Activated CD8-positive, alpha-beta T cell treated with anti-CD3 and anti-CD28 coated beads, Interleukin-2, amount 10 ng/mL, durations not matched to agents 7 days and 5 days (primary cell): ENCODE data around the gene ARSI. TPM values are rescaled to one million over a fixed set of nuclear protein-coding genes. Genes with fewer than 3 reads are reported as not detected.

Experiments
- ATAC-seq: fragments of 150-1000 bp; cut with Tn5 transposase; one replicate; pipeline ENCODE4 v1.10.0; 2021; ENCODE audit warnings: moderate library complexity
- CTCF ChIA-PET: fragments of 350-600 bp; sonication (Branson Sonifier 250); formaldehyde crosslinking; loops from one replicate; lab custom pipeline; 2021; ENCODE audit warnings: antibody characterized with exemption; lab: Charles Lee
- POLR2A ChIA-PET: fragments of 350-600 bp; sonication (Branson Sonifier 250); formaldehyde crosslinking; loops from one replicate; lab custom pipeline; 2021; ENCODE audit warnings: antibody characterized with exemption; lab: Charles Lee
- DNase-seq: peaks from one replicate; pipeline ENCODE4 v3.0.0-alpha.2; 2020
- H3K27ac Mint-ChIP-seq: one replicate; pipeline ENCODE4 v1.8.0; 2021; ENCODE audit warnings: mild to moderate bottlenecking, mixed read lengths
- H3K27me3 Mint-ChIP-seq: one replicate; pipeline ENCODE4 v1.8.0; 2021; ENCODE audit warnings: low read depth, mixed read lengths
- H3K36me3 Mint-ChIP-seq: one replicate; pipeline ENCODE4 v1.8.0; 2021; ENCODE audit warnings: low read depth, mixed read lengths
- H3K4me1 Mint-ChIP-seq: one replicate; pipeline ENCODE4 v1.8.0; 2021; ENCODE audit warnings: low read depth, mixed read lengths
- H3K4me3 Mint-ChIP-seq: one replicate; pipeline ENCODE4 v1.8.0; 2021; ENCODE audit warnings: mild to moderate bottlenecking, mixed read lengths
- H3K9me3 Mint-ChIP-seq: one replicate; pipeline ENCODE4 v1.8.0; 2022; ENCODE audit warnings: mixed read lengths; ENCODE audit not compliant: insufficient read depth
- total RNA-seq, 2 experiments: library from RNA; stranded (reverse); gene quantifications; one replicate each; pipeline ENCODE4 v1.2.3, GENCODE V29; 2021

ARSI gene
- total RNA-seq, 2 experiments from 2014 or later, result not detected

DNA sequence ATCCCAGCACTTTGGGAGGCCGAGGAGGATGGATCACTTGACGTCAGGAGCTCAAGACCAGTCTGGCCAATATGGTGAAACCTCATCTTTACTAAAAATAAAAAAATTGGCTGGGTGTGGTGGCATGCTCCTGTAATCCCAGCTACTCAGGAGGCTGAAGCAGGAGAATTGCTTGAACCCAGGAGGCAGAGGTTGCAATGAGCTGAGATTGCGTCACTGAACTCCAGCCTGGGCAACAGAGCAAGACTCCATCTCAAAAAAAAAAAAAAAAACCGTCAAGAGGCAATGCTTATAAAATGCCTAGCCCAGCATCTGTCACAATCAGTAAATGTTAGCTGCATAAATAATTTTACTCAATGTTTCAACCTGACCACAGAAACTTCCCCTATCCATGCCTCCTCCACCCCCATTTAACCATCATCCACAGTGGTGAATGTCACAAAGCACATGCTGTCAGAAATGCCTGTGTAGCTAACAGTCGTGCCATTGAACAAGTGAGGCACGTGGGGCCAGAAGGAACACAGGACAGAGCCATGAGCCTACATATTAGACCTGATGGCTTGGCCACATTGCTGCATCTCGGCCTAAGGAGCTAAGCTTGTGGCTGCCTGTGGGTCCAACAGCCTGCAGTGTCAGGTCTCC lies 38.0 kb upstream of the ARSI start:
- no peaks in the 10 kb centered on the region for H3K9me3 Mint-ChIP-seq
- no peak for DNase-seq
- no peak overlapping the region for H3K27ac Mint-ChIP-seq
- H3K27me3 Mint-ChIP-seq, result peaks cover 6% of the 10 kb centered on the region
- ChIA-PET CTCF (no interaction called here), POLR2A (no interaction called here)
- no peak for ATAC-seq
- H3K4me1 Mint-ChIP-seq, result peaks cover 25% of the 10 kb centered on the region
- no peaks in the 10 kb centered on the region for H3K36me3 Mint-ChIP-seq
- H3K4me3 Mint-ChIP-seq, result no peak overlapping the region

- no peaks in the 10 kb centered on the region for H3K36me3 Mint-ChIP-seq
- H3K4me1 Mint-ChIP-seq, result peaks cover 25% of the 10 kb centered on the region
- no peak overlapping the region for H3K27ac Mint-ChIP-seq
- POLR2A ChIA-PET, result no interaction called here
- CTCF ChIA-PET, result interaction anchor here (1.3 kb wide), 1 partner anchor 10 kb away, joined by 5 read pairs; no protein-coding TSS in a partner anchor
- ATAC-seq (no peak), DNase-seq (no peak)
- no peaks in the 10 kb centered on the region for H3K9me3 Mint-ChIP-seq
- peaks cover 11% of the 10 kb centered on the region for H3K27me3 Mint-ChIP-seq
- no peak overlapping the region for H3K4me3 Mint-ChIP-seq
These were observed 37.1 kb upstream of the ARSI start for GRCh38 chr5:150339841-150340240.

- H3K4me3 Mint-ChIP-seq, result no peak overlapping the region
- H3K27me3 Mint-ChIP-seq, result peaks cover 10% of the 10 kb centered on the region
- H3K9me3 Mint-ChIP-seq, result no peaks in the 10 kb centered on the region
- no peak for ATAC-seq
- no peak for DNase-seq
- no peaks in the 10 kb centered on the region for H3K36me3 Mint-ChIP-seq
- ChIA-PET POLR2A (no interaction called here), CTCF (interaction anchor here (1.3 kb wide), 1 partner anchor 10 kb away, joined by 5 read pairs; no protein-coding TSS in a partner anchor)
- peaks cover 25% of the 10 kb centered on the region for H3K4me1 Mint-ChIP-seq
- no peak overlapping the region for H3K27ac Mint-ChIP-seq
These were observed 36.5 kb upstream of the ARSI start for GRCh38 chr5:150339165-150339564.

DNA sequence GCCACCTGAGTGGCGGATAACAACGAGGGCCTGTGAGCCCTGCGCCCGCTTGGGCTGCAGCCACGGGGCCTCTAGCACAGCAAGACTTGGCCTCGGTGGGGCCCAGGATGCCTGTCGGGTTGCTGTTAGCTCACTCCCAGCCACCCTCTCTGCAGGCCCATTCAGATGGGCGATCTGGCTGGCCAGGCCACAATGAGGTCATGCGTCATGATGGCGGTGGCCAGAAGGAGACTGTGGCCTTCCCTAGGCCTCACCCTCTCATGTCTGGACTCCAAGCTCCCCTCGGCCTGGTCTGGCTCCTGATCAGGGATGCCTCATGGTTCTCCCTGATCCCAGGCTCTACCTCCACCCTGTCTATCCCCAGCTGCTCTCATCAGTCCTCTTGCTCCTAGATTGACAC lies 35.8 kb upstream of the ARSI start:
- no peaks in the 10 kb centered on the region for H3K36me3 Mint-ChIP-seq

DNA sequence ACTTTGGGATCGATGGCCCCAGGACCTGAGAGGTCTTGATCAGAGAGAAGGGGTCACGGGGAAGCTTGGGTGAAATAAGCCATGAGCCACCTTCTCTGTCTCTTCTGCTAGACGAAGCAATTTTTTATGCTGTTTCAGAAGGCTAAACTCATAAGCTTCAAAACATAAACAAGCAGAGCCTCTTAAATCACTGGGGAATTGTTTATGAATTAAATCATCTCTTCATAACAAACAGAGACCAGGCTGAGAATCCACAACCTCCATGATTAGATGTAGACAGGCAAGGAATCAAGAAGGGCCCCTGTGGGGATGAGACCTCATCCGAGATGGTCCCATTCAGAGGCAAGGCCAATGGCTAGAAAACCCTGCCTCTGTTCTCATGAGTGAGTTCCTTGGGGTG lies 33.1 kb upstream of the ARSI start:
- no peak overlapping the region for H3K4me3 Mint-ChIP-seq
- CTCF ChIA-PET, result interaction anchor here (1.7 kb wide), 1 partner anchor 15 kb away, joined by 6 read pairs; no protein-coding TSS in a partner anchor
- POLR2A ChIA-PET, result no interaction called here
- ATAC-seq (no peak), DNase-seq (no peak)
- H3K36me3 Mint-ChIP-seq, result no peaks in the 10 kb centered on the region
- peaks cover 8% of the 10 kb centered on the region for H3K27me3 Mint-ChIP-seq
- H3K27ac Mint-ChIP-seq, result no peak overlapping the region
- H3K9me3 Mint-ChIP-seq, result no peaks in the 10 kb centered on the region
- peaks cover 1% of the 10 kb centered on the region for H3K4me1 Mint-ChIP-seq

More for the DNA sequence above, 35.8 kb upstream of the ARSI start:
- peaks cover 24% of the 10 kb centered on the region for H3K4me1 Mint-ChIP-seq
- POLR2A ChIA-PET, result no interaction called here
- no peak for ATAC-seq
- CTCF ChIA-PET, result no interaction called here
- no peaks in the 10 kb centered on the region for H3K9me3 Mint-ChIP-seq
- H3K4me3 Mint-ChIP-seq, result no peak overlapping the region
- no peak overlapping the region for H3K27ac Mint-ChIP-seq
- DNase-seq, result no peak
- H3K27me3 Mint-ChIP-seq, result peaks cover 10% of the 10 kb centered on the region

DNA sequence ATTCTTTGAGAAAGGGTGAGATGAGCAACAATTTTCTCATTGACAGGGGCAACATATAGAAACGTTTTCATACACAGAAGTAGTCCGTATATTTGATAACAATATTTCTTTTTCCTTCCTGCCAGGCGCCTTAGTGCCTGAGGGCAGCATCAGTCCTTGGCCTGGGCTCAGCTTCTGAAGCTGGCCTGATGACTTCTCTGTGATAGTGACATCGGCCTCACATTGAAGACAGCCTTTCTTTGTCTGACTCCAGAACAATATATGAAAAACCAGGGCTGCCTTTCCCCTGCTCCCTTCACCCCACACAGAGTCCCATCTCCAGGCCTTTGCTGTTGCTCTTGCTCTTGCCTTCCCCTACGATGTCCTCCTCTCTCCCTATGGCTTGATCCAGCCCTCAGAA lies 30.7 kb upstream of the ARSI start:
- Mint-ChIP-seq H3K27ac (no peak overlapping the region), H3K4me3 (no peak overlapping the region), H3K9me3 (no peaks in the 10 kb centered on the region), H3K4me1 (peaks cover 4% of the 10 kb centered on the region), H3K27me3 (peaks cover 15% of the 10 kb centered on the region), H3K36me3 (no peaks in the 10 kb centered on the region)
- ChIA-PET CTCF (interaction anchor here (2.5 kb wide), 1 partner anchor 17 kb away, joined by 11 read pairs; no protein-coding TSS in a partner anchor), POLR2A (no interaction called here)
- no peak for ATAC-seq
- DNase-seq, result no peak

DNA sequence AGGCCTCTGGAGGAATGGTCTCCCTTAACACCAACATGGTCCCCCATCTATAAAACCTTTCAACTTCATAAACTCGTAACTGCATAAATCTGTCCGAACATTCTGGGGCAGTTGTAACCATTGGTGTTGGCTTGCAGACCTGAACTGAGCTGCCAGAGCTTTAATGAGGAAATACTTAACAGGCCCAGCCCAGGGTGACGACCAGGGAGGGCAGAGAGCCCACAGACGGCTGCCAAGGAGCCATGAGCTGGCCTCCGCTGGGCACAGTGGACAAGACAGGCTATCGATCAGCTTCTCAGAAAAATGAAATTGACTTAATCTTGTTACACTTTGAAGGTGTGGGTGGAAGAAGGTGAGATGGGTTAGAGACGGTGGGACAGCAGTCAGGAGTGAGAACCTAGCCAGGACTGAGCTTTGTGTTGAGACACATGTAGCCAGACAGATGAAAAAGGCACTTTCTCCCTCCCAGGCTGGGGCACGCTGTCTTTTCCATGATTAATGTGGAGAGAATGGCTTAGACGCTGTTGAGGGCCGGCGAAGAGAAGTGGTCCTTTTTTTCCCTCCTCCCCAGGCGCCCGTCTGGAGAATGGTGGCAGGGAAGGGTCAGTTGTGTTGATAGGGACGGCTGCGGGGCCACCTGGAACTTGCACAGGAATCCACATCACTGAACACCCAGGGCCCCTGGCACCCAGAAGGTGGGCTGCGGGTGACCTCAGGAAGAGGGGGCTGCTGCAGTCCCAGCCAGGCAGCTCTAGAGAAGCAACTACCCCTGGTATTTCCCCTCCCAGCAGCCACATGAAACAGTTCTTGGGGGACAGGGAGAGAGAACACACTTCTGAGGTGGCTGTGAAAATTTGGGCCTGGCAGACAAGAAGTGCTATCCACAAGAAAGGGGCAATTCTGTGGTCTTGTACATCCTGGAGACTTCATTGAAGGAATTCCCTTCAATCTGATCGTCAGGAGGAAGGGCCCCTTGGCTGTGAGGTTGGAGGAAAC lies 27.5 kb upstream of the ARSI start:
- ChIA-PET CTCF (no interaction called here), POLR2A (no interaction called here)
- Mint-ChIP-seq H3K27me3 (peaks cover 20% of the 10 kb centered on the region), H3K9me3 (no peaks in the 10 kb centered on the region), H3K4me1 (peaks cover 4% of the 10 kb centered on the region), H3K27ac (no peak overlapping the region), H3K36me3 (no peaks in the 10 kb centered on the region), H3K4me3 (no peak overlapping the region)
- DNase-seq (no peak), ATAC-seq (no peak)

- CTCF ChIA-PET, result interaction anchor here (1.5 kb wide), 1 partner anchor 21 kb away, joined by 3 read pairs; no protein-coding TSS in a partner anchor
- H3K27me3 Mint-ChIP-seq, result peaks cover 15% of the 10 kb centered on the region
- POLR2A ChIA-PET, result no interaction called here
- H3K4me3 Mint-ChIP-seq, result no peak overlapping the region
- DNase-seq, result no peak
- no peaks in the 10 kb centered on the region for H3K9me3 Mint-ChIP-seq
- H3K4me1 Mint-ChIP-seq, result peaks cover 4% of the 10 kb centered on the region
- ATAC-seq, result no peak
- H3K36me3 Mint-ChIP-seq, result no peaks in the 10 kb centered on the region
- no peak overlapping the region for H3K27ac Mint-ChIP-seq
These were observed 26.3 kb upstream of the ARSI start for GRCh38 chr5:150329038-150329437.

- Mint-ChIP-seq H3K27me3 (peaks cover 15% of the 10 kb centered on the region), H3K4me3 (no peak overlapping the region), H3K9me3 (no peaks in the 10 kb centered on the region), H3K4me1 (peaks cover 4% of the 10 kb centered on the region), H3K27ac (no peak overlapping the region), H3K36me3 (no peaks in the 10 kb centered on the region)
- POLR2A ChIA-PET, result no interaction called here
- no peak for ATAC-seq
- DNase-seq, result no peak
- CTCF ChIA-PET, result interaction anchor here (1.5 kb wide), 1 partner anchor 20 kb away, joined by 3 read pairs; no protein-coding TSS in a partner anchor
These were observed 25.8 kb upstream of the ARSI start for GRCh38 chr5:150328515-150328914.

DNA sequence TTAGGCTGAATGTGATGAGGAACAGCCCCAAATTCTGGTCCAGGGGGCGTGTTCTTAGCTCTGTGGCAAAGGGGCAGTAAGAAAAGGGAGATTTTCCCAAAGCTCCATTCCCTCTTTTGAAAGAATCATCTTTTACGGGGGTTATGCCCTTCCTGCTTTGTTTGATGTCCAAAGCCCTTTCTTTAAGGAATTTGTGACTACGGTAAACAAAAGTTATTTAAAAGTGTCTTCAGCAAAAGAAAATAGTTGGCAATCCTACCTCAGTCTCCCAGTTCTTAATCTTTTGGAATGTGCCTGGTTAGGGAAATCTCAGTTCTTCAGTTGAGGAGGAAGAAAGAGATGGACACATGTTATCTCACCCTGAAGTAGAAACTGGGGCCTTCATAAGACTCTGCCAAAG lies 24.4 kb upstream of the ARSI start:
- ATAC-seq (no peak), DNase-seq (no peak)
- Mint-ChIP-seq H3K27me3 (peaks cover 15% of the 10 kb centered on the region), H3K36me3 (no peaks in the 10 kb centered on the region), H3K27ac (no peak overlapping the region), H3K4me1 (peaks cover 4% of the 10 kb centered on the region), H3K9me3 (no peaks in the 10 kb centered on the region), H3K4me3 (no peak overlapping the region)
- CTCF ChIA-PET, result no interaction called here
- POLR2A ChIA-PET, result no interaction called here

DNA sequence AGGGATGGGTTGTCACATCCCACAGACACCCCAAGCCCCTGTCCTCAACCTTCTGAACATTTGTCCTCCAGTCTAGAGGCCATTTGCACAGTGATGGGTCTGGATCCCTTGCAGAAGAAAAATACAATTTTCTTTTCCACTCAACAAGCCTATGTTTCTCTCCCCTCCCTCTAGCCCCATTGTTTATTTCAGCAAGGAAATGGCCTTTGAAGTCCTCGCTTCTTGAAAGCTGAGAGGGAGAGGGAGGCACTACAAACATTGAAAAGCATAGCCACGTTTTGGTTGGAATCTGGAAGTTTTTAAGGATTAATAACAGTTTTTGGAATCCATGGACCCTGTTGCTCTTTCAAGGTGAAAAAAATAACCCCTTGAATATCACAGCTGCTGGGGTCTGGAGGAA lies 24.0 kb upstream of the ARSI start:
- ATAC-seq, result no peak
- Mint-ChIP-seq H3K4me1 (peaks cover 4% of the 10 kb centered on the region), H3K27ac (no peak overlapping the region), H3K4me3 (no peak overlapping the region), H3K27me3 (peaks cover 15% of the 10 kb centered on the region), H3K9me3 (no peaks in the 10 kb centered on the region), H3K36me3 (no peaks in the 10 kb centered on the region)
- ChIA-PET POLR2A (no interaction called here), CTCF (no interaction called here)
- DNase-seq, result no peak

DNA sequence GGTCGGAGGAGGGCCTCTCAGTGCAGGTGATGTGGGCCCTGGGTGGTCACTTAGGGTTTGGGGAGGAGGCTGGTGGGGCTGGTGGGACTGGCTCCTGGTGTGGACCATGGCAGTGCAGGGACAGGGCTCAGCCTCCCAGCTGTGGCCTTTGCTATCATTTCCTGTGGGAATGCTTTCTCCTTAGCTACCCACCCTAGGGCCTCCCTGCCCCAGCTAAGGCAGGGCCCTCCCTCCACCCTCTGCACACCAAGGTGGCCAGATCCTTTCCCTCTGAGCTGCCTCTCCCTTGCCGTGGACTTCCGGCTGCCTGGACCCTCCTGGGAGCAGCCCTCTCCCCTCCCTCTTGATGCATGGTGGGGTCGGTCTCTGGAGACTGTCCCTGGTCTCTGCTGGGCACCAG lies 22.7 kb upstream of the ARSI start:
- no peak for ATAC-seq

More for the DNA sequence above, 22.7 kb upstream of the ARSI start:
- CTCF ChIA-PET, result no interaction called here
- Mint-ChIP-seq H3K27ac (no peak overlapping the region), H3K9me3 (no peaks in the 10 kb centered on the region), H3K36me3 (no peaks in the 10 kb centered on the region), H3K4me3 (no peak overlapping the region), H3K27me3 (peaks cover 18% of the 10 kb centered on the region), H3K4me1 (peaks cover 4% of the 10 kb centered on the region)
- DNase-seq, result no peak
- POLR2A ChIA-PET, result no interaction called here
